Stimulated activated CD8-positive, alpha-beta memory T cell treated with anti-CD3 and anti-CD28 coated beads, Interleukin-12 subunit alpha, Interleukin-12 subunit beta, amount 100 ng/mL, for 24 hours (primary cell): Measurements from ENCODE around the gene DNM1.
"Not testable (repeated sequence)": the region's sequence is repeated elsewhere in the genome, so short reads cannot be mapped to it uniquely, and the experiment has no call there.

Source experiments
- DNase-seq: peaks from one replicate; pipeline ENCODE4 v3.0.0-alpha.2; 2020; ENCODE audit errors: extremely low read depth

The DNM1 gene

DNA sequence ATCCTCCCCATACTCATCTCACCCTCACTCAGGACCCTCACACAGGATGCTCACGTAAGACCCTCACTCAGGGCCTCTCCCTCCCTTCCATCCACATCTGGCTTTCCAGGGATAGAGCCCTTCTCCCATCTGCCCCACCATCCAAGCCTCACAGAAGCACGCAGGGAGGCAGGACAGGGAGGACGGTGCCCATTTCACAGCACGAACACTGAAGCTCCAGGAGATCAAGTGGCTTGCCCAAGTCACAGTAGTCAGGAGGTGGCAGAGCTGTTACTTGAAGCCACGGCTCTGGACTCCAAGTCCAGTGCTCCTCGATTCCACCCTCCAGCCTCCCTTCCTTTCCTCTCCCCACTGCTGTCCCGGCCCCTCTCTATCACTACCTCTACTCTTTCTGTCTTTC is 21.7 kb downstream of the DNM1 start:
- DNase-seq: no peak

DNA sequence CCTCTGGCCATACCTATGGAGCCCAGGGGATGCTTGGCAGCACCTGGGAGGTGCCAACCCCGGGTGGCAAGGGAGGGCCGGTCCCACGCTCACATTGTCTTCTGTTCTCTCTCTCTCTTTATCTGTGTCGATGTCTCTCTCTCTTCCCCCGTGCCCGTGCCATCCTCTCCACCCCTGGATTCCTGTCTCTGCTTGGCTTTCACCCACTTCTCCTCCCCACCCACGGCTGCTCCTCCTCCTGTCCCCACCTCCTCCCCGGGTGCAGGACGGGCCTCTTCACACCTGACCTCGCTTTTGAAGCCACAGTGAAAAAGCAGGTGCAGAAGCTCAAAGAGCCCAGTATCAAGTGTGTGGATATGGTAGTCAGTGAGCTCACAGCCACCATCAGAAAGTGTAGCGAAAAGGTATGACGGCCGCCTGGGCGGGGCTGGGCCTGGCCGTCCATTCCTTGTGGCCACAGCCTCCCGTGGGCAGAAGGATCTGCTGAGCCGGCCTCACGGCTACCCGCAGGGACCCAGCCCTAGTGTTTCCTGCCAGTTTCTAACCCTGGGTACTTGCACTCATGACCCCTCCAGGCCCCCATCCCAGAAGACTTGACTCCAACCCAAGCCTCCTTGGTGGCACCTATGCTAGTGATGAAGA is 22.7 kb downstream of the DNM1 start:
- no peak for DNase-seq

DNA sequence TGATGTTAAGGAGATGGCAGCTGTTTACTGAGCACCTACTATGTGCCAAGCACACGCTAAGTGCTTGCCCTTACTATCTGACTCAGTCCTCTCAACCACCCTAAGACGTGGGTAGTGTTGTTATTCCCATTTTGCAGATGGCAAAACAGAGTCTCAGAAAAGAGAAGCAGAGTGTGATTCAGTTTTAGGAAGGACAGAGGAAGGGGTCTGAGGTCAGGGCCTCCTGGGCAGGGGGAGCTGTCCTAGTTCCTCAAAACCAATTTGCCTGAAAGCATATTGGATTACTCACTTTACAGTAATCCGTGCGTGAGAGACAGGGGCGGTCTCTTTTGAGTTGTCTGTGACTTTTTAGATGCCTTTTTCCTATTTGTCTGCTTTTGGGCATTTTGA is 23.2 kb downstream of the DNM1 start:
- no peak for DNase-seq

DNA sequence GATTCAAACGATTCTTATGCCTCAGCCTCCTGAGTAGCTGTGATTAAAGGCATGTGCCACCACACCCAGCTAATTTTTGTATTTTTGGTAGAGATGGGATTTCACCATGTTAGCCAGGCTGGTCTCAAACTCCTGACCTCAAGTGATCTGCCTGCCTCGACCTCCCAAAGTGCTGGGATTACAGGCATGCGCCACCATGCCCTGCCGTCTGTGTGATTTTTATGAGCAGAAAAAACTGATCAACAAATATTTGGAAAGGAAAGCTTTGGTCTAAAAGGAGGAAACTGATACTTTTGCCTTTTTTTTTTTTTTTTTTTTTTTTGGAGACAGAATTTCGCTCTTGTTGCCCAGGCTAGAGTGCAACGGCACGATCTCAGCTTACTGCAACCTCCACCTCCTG is 27.7 kb downstream of the DNM1 start:
- not testable (repeated sequence) for DNase-seq

DNA sequence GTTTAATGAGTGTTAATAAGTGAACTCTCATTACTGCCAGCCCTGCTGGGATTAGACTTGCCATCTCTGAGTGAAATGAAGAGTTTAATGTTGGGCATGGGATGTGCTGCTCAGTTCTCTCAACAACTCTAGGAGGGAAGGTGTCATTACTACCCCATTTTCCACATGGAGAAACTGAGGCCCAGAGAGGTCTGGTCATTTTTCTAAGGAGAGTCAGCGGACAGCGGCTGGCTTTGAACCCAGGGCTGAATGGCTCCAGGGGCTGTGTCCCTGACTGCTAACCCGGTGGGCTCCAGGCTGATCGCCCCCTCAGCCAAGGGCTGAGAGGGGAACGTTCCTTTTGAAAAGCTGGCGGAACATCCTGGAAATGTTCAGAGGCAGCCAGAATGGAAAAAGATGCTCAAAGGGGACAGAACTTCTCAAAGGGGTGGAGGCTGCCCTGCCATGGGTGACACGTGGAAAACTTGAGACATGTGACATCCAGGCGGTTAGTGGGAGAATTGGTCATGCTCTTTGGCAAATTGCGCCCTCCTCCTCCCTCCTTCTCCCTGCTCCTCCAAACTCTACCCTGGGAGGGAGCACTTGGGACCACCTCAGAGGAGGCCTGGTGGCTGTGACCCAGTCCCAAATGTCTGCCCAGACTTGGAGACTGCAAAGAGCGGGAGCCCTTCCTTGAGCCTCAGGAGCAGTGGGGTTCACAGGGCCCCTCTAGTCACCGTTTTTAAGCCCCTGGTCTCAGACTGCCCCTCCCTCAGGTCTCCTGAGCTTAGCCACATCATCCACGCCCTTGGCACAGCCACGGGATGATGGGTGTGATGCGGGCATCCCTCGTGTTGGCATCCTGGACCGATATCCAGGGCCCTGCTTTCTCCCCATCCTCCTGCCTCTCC is 28.7 kb downstream of the DNM1 start:
- no peak for DNase-seq

DNA sequence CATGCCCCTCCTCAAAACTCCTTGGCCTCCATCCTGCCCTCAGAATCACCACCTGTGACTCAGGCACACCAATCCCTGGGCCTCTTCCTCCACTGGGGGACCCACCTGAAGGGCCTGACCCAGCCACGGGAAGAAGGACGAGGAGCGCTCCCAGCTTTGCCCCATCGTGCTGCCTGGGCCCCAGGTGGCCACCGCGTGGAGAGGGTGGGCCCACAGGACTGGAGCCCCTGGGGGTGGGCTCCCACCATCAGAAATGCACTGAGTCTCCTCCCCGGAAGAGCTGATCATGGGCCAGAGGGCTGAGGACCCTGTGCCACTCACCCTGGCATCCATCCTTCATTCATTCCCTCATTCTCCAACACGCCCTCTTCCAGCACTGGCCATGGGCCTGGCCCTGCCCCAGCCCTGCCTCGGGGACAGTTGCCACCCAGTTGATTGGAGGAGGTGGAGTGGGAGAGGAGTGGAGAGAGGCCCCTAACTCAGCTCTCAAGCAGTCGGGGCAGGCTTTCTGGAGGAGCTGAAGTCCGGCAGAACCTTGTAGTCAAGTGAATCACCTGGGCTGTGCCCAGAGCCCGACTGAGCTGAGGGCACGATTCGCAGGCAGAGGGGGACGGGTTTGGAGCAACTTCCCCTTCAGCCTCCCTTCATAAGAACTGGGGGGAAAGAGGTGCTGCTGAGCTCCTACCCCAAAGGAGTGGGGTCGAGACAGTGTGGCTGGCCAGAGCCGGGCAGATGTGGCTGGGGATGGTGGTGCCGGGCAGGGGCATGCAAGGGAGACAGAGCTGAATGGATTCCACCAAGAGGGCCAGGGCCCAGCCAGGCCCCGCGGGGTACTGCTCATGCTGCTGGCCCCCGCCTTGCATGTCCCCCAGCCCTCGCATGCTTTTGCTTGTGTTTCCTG is 29.6 kb downstream of the DNM1 start:
- DNase-seq: no peak

DNA sequence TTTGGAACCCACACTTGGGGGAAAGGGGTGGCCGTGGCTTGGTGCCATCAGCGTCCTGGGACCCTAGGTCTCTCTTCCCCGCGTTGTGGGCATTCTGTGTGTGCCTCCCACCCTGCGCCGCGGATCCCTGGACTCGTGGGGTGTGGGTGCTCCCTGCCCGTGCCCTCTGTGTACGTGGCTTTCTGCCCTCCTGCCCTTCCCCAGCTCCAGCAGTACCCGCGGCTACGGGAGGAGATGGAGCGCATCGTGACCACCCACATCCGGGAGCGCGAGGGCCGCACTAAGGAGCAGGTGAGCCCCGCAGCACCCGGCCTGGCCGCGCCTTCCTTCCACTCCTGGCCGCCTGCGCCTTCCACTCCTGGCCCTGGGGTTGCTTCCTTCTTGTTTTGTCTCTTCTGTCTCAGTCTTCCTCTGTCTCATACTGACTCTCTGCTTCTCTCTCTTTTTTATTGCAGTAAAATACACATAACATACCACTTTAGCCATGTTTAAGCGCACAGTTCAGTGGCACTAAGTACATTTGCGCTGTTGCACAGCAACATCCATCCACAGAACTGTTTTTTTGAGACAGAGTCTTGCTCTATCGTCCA is 30.7 kb downstream of the DNM1 start:
- DNase-seq: no peak

DNA sequence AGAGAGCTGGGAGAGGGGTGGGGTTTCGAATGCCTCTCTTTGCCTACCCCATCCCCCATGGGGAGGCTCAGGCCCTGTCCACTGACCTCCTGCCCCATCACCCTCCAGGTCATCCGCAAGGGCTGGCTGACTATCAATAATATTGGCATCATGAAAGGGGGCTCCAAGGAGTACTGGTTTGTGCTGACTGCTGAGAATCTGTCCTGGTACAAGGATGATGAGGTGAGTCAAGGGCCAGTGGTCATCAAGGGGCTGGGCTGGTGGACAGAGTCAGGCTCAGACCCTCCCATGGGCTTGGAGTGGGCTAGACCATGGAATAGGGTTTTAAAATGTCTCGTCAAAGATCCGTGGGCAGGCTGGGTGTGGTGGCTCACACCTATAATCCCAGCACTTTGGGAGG is 38.9 kb downstream of the DNM1 start:
- DNase-seq: no peak

DNA sequence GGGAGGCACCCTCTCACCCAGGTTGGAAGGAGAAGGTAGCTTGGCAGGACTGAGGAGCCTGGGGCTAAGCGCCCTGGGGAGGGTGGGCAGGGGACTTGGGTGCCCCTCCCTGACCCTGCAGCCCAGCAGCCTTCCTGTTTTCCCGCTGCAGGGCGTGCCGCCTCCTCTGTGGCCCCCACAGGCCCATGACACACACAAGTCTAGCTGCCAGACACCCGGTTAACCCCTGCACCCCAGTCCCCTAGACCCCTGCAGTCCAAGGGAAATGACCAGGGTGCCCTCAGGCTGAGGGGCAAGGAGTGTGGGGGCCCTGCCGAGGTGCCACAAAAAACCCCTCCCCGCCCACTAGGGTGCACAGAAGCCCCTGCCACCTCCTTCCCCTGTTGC is 39.6 kb downstream of the DNM1 start:
- no peak for DNase-seq

DNA sequence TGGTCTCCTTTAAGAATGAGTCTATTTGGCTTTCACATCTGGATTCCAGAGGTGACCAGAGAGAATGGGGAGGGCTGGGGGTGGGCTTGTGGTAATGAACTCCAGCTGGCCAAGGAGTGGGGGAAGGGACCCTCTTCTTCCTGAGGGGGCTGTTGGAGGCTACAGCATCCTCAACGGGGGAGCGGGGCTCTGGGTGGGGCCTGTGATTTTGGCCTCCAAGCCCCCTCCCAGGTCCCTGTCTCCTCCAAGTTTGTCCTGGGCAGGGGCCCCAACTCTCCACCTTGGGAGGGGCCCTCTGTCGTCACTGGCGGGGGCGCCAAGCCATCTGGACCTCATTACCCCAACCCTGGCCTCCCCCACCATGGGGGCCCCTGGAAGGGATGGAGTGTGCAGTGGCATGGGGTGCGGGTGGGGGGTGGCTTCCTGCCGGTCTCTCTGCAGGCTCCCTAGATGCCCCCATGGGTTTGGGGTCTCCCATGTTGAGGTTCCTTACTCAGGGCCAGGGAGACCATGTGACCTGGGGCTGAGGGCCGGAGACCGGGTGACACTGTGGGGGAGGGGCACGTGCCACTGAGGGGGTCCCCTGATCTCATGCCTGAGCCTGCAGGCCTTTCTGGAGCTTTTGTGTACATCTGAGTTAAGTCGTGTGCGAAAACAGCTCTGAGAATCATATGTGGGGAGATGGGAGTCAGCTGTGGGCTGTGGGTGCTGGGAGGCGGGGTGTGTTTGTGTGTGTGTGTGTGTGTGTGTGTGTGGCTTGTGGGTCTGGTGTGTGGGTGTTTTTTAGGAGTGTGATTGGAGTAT is 40.2 kb downstream of the DNM1 start:
- no peak for DNase-seq

DNA sequence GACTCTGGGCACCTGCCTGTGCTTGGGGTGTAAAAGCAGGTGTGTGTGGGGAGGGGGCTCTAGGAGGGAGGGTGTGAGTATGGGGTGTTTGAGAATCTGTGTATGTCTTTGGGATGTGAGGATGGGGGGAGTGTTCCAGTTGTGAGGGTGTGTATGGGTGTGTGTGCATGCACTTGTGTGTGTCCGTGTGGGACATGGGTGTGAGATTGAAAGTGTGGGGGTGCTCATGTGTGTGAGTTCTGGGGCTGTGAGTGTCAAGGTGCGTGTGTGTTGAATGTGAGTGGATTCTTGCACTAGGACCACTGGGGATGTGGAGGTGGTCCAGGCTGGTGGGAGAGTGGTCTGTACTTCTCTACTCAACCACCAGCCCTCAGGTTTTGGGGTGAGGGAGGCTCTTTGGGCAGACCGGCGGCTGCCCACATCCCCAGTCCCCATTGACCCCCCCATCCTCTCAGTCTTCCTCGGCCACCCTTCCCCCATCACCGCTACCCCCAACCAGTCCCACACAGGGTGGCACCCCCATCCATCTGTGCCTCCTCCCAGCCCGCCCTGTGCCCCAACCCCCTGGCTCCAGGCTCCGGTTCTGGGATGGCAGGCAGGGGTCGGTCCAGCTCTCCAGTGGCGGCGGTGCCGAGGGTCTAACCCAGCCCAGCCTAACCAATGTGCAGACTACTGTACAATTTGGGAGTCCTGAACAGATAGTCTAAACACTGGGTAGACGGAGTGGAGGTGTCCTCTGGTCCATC is 41.1 kb downstream of the DNM1 start:
- DNase-seq: no peak

DNA sequence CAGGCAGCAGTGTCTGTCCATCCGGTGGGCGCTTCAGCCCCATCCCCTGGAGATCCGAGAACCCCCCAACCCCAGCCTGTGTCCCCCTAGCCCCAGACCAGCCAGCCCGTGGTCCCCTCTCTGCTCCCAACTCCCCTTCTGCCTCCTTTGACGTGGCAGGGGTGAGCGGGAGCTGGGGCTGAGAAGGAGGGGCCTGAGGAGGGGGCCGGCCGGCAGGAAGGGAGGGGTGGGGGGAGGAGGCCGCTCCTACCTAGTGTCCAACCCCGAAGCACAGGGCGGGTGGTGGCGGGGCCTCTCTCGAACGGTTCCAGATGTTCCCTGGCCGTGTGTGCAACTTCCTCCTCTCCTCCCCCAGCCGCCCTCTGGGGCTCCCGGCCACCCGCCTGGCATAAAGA is 41.7 kb downstream of the DNM1 start:
- no peak for DNase-seq

DNA sequence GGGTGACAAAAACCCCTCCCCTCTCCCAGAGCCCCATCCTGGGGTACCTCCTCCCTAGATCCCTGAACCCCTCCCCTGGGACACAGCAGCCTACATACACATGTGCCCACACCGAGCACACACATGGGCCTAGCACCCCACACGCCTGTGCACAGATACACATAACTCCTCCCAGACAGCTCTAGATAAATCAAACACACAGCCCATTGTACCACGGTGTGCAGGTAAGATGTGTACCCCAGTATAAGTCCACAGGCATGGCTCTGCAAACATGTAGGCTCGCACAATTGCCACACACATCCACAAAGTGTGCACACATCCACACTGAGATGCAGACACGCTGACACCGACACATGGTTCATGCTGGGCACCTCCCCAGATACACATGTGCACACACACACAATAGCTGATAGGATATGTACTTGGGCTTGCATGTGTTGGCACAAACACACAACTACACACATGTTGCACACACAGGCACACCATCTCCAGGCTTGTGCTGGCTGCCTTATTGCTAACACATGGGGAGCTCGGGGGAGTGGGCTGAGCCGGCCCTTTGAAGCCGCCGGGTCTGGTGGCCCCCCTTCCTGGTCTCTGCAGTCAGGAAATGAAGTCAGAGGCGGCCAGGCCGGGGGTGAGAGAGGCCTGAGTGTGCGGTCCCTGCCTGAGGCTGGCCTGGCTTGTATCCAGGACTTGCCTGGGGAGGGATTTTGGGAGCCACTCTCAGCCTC is 42.4 kb downstream of the DNM1 start:
- no peak for DNase-seq

DNA sequence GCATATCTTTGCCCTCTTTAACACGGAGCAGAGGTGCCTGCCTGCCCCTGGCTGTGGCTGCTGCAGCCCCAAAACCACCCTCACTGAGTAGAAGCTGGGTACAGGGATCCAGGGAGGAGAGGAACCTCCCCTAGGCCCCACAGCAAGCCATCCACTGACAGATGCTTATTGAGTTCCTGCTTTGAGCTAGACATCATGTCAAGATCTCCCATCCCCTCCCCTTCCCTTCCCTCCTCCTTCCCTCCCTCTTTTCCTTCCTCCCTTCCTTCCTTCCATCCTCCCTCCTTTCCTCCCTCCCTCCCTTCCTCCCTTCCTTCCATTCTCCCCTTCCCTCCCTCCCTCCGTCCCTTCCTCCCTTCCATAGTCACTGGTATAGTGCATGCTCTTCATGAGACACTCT is 43.3 kb downstream of the DNM1 start:
- no peak for DNase-seq

DNA sequence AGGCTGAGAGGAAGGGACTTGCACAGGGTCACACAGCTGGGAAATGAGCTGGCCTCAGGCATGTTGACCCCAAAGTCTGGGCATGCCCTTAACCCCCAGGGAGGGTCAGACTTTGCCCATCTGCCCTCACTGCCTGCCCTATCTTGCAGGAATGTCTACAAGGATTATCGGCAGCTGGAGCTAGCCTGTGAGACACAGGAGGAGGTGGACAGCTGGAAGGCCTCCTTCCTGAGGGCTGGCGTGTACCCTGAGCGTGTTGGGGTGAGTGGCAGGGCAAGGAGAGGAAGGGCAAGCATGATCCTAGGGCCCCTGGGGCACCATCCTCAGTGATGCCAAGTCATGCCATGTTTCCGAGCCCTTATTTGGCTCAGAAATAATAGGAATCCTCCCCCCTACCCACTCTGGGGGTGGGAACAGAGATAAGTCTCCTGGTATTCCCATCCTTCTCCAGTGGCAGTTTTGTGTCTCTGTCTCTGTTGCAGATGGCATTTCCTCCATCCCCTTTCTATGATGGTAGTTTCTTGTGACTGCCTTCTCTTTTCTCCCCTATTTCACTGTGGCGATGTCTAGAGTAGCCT is 44.1 kb downstream of the DNM1 start:
- no peak for DNase-seq

DNA sequence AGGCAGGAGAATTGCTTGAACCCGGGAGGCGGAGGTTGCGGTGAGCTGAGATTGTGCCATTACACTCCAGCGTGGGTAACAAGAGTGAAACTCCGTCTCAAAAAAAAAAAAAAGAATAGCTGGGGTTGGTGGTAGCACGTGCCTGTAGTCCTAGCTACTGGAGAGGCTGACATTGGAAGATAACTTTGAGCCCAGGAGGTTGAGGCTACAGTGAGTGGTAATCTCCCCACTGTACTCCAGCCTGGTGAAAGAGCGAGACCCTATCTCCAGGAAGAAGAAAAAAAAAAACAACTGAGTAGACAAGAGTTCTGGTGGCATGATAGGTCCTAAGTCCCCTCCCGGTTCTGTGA is 46.4 kb downstream of the DNM1 start:
- no peak for DNase-seq

DNA sequence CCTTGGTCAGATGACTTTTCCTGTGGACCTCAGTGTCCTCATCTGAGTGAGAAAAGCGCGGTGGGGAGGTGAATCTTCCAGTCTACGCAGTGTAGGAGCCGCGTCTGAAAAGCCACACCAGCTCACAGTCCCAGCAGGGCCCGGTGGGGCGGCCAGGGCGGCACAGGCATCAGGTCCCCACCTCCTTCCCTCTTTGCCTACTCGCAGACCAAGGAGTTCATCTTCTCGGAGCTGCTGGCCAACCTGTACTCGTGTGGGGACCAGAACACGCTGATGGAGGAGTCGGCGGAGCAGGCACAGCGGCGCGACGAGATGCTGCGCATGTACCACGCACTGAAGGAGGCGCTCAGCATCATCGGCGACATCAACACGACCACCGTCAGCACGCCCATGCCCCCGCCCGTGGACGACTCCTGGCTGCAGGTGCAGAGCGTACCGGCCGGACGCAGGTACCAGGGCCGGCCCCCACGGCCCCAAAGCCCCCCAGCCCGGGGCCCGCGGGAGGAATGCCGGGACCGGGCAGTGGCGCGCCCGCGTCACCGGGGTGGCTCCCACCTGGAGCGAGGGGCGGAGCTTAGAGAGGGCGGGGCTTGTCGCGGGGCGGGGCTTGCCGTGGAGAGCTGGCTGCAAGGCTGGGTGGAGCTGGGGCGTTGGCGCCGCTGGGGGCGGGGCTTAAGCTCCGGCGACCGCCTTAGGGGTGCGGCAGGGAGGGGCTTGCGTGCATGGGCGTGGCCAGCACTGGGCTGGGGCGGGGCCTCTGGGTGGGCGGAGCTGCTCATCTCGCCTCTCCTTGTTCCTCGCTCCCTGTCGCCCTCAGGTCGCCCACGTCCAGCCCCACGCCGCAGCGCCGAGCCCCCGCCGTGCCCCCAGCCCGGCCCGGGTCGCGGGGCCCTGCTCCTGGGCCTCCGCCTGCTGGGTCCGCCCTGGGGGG is 47.0 kb downstream of the DNM1 start:
- peak; percentile 88 for DNase-seq
